Glutamatergic neuron (in vitro differentiated cells): ENCODE data around the gene PHLDB1. TPM values are rescaled to one million over a fixed set of nuclear protein-coding genes. Genes with fewer than 3 reads are reported as not detected.

ENCODE experiments used
- DNase-seq: peaks from one replicate; pipeline ENCODE4 v3.0.0; 2022
- H3K27ac Mint-ChIP-seq: one replicate; pipeline ENCODE4 v1.8.0; 2020; ENCODE audit warnings: mild to moderate bottlenecking, mixed read lengths, inconsistent platforms; ENCODE audit not compliant: unreplicated experiment
- H3K27me3 Mint-ChIP-seq: one replicate; pipeline ENCODE4 v1.8.0; 2020; ENCODE audit warnings: mild to moderate bottlenecking, moderate library complexity, mixed read lengths, inconsistent platforms; ENCODE audit not compliant: unreplicated experiment
- H3K36me3 Mint-ChIP-seq: one replicate; pipeline ENCODE4 v1.8.0; 2020; ENCODE audit warnings: mild to moderate bottlenecking, mixed read lengths, inconsistent platforms; ENCODE audit not compliant: unreplicated experiment
- H3K4me1 Mint-ChIP-seq: one replicate; pipeline ENCODE4 v1.8.0; 2020; ENCODE audit warnings: mild to moderate bottlenecking, low read depth, mixed read lengths, inconsistent platforms; ENCODE audit not compliant: unreplicated experiment
- H3K4me3 Mint-ChIP-seq: one replicate; pipeline ENCODE4 v1.8.0; 2020; ENCODE audit warnings: mild to moderate bottlenecking, mixed read lengths, inconsistent platforms; ENCODE audit not compliant: unreplicated experiment
- H3K9me3 Mint-ChIP-seq: one replicate; pipeline ENCODE4 v1.8.0; 2020; ENCODE audit warnings: mild to moderate bottlenecking, moderate library complexity, mixed read lengths, inconsistent platforms; ENCODE audit not compliant: unreplicated experiment
- CTCF ChIP-seq: fragments of 200-600 bp; sonication (generic); IDR thresholded peaks from one replicate; pipeline ENCODE4 v1.5.0; 2021; ENCODE audit not compliant: partially characterized antibody, unreplicated experiment
- total RNA-seq: library from RNA; stranded (reverse); fragmentation: NEBNext Ultra II Directional; extraction: Animal tissue kit (Norgen Biotek cat#: 25700); gene quantifications from one replicate; pipeline ENCODE4 v1.2.1, GENCODE V29; 2021; ENCODE audit not compliant: unreplicated experiment

The PHLDB1 gene
- total RNA-seq, 1 donor from 2014 or later: 78.4 TPM

- peaks cover 8% of the 10 kb centered on the region for H3K27me3 Mint-ChIP-seq
- peak overlapping the region; percentile 22 for H3K27ac Mint-ChIP-seq
- H3K4me1 Mint-ChIP-seq: peaks cover 6% of the 10 kb centered on the region
- peak overlapping the region; percentile 93 for H3K4me3 Mint-ChIP-seq
- no peaks in the 10 kb centered on the region for H3K9me3 Mint-ChIP-seq
- no peaks in the 10 kb centered on the region for H3K36me3 Mint-ChIP-seq
- DNase-seq: no peak
- TF ChIP-seq CTCF: no peak
These were observed 15.2 kb downstream of the PHLDB1 start for GRCh38 chr11:118622376-118623268.

- TF ChIP-seq CTCF: no peak
- H3K27ac Mint-ChIP-seq: no peak overlapping the region
- no peaks in the 10 kb centered on the region for H3K36me3 Mint-ChIP-seq
- H3K27me3 Mint-ChIP-seq: peaks cover 8% of the 10 kb centered on the region
- peaks cover 6% of the 10 kb centered on the region for H3K4me1 Mint-ChIP-seq
- peak overlapping the region; percentile 93 for H3K4me3 Mint-ChIP-seq
- H3K9me3 Mint-ChIP-seq: no peaks in the 10 kb centered on the region
- DNase-seq: no peak
These were observed 15.8 kb downstream of the PHLDB1 start for GRCh38 chr11:118623269-118623655.

GRCh38 chr11:118625036-118625690 lies 17.7 kb downstream of the PHLDB1 start:
- Mint-ChIP-seq H3K27me3 (peaks cover 8% of the 10 kb centered on the region), H3K36me3 (no peaks in the 10 kb centered on the region), H3K4me3 (no peak overlapping the region), H3K27ac (no peak overlapping the region), H3K4me1 (peaks cover 6% of the 10 kb centered on the region), H3K9me3 (no peaks in the 10 kb centered on the region)
- TF ChIP-seq CTCF: no peak
- DNase-seq: no peak

- Mint-ChIP-seq H3K36me3 (peaks cover 3% of the 10 kb centered on the region), H3K4me3 (no peak overlapping the region), H3K9me3 (peaks cover 2% of the 10 kb centered on the region), H3K27me3 (peaks cover 8% of the 10 kb centered on the region), H3K27ac (no peak overlapping the region), H3K4me1 (peaks cover 6% of the 10 kb centered on the region)
- DNase-seq: no peak
- TF ChIP-seq CTCF: no peak
These were observed 18.6 kb downstream of the PHLDB1 start for GRCh38 chr11:118625976-118626375.

GRCh38 chr11:118627566-118627965 lies 20.2 kb downstream of the PHLDB1 start:
- Mint-ChIP-seq H3K27ac (no peak overlapping the region), H3K4me1 (peaks cover 4% of the 10 kb centered on the region), H3K9me3 (peaks cover 2% of the 10 kb centered on the region), H3K27me3 (peaks cover 3% of the 10 kb centered on the region), H3K4me3 (no peak overlapping the region), H3K36me3 (peaks cover 11% of the 10 kb centered on the region)
- TF ChIP-seq CTCF: no peak
- DNase-seq: no peak
